Stimulated activated CD4-positive, alpha-beta T cell treated with anti-CD3 and anti-CD28 coated beads, Interleukin-4, amount 100 ng/mL, for 48 hours (primary cell): Measurements from ENCODE around the gene NR6A1.

Experiments
- DNase-seq, 2 donors: peaks; one replicate each; pipeline ENCODE4 v3.0.0-alpha.2; 2020; ENCODE audit warnings: low read depth in 2 of 2

Gene NR6A1

DNA sequence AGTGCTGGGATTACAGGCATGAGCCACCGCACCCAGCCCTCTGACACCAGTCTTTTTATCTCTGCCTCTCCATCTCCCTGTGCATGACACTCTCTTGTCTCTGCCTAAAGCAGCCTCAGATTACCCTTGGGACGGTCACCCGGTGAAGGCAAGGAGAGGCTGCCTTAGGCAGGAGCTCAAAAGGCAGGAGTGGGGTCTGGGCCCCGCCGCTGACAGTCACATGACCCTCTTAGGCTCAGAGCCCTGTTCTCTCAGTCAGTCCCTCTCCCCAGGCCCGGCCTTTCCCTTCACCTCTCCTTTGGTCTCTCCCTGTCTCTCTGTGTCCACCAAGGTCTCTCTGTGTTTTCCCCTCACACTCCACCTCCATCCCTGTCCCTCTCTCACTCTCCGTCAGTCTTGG lies 298.3 kb downstream of the NR6A1 start:
- DNase-seq = no peak

DNA sequence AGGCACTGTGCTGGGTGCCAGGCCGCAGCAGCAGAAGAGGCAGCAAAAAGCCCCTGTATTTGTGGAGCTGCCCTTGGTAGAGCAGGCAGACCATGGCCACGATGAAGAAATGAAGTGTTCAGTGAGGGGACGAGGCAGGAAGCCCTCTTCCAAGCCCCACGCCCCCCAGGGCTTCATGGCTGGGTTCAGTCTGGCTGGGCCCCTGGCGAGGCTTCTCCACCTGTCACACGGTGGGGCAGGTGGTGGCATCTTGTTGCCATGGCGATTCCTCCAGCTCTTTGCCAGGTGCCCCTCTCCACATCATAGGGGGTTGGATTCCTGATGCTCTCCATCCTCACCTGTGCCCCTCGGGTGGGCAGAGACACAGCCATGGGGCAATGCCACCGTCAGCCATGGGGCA lies 299.4 kb downstream of the NR6A1 start:
- DNase-seq = no peak

DNA sequence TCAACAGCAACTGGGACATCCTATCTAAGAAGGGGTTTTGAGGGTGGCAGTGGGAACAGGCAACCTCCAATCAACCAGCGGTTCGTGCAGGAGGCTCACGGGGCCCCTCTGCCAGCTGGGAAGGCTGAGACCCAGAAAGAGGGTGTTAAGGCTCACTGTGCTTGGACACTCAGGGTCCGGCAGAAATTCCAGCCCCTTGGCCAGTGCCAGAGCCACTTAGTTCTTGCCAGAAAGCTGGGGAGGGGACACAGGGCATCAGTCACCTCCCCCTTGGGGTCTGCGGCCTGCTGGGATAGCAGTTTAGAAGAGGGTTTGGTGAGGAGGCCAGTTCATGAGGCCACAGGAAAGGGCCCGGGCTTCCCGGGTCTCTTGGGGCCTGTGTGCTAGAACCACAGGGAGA lies 300.4 kb downstream of the NR6A1 start:
- no peak for DNase-seq

DNA sequence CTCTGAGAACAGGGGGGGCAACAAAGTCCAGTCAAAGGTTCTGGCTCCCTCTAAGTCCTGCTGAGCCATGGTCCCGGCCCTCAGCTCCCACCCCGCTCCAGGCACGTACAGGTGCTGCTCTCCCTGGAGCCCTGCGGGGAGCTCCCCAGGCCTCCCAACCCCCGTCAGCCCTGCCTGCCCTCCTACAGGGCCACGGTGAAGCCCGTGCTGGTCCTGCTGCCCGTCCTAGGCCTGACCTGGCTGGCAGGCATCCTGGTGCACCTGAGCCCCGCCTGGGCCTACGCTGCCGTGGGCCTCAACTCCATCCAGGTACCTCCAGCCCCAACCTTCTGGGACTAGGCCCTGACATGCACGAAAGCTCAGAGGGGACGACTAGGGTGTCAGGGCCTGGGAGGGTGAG lies 300.8 kb downstream of the NR6A1 start:
- DNase-seq = no peak

DNA sequence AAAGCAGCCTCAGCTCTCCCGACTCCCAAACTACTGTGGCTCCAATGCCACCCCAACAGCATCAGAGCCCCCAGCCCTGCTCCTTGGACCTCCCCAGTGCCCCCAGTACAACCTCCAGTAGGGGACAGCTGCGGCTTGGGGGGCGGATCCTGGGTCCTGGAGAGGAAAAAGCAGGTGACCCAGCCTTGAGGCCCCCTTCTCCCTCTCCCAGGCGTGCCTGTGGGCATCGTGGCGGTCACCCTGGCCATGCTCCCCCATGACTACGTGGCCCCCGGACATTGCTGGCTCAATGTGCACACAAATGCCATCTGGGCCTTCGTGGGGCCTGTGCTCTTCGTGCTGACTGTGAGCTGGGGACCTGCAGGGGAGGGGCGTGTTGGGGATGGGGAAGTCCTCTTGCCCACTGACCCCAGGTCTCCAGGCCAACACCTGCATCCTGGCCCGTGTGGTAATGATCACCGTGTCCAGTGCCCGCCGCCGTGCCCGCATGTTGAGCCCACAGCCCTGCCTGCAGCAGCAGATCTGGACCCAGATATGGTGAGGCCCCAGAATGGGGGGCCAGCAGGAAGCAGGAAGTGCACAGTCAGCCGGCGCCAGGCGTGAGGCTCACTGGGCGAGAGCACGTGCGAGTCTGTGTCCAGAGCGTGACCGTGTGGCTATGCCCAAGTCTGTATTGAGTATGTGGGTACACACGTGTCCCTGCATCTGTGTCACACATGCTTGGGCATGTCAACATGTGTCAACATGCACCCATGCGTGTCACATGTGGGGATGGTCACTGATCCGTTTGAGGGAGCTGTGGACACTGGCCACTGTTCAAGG lies 301.9 kb downstream of the NR6A1 start:
- DNase-seq = no peak

DNA sequence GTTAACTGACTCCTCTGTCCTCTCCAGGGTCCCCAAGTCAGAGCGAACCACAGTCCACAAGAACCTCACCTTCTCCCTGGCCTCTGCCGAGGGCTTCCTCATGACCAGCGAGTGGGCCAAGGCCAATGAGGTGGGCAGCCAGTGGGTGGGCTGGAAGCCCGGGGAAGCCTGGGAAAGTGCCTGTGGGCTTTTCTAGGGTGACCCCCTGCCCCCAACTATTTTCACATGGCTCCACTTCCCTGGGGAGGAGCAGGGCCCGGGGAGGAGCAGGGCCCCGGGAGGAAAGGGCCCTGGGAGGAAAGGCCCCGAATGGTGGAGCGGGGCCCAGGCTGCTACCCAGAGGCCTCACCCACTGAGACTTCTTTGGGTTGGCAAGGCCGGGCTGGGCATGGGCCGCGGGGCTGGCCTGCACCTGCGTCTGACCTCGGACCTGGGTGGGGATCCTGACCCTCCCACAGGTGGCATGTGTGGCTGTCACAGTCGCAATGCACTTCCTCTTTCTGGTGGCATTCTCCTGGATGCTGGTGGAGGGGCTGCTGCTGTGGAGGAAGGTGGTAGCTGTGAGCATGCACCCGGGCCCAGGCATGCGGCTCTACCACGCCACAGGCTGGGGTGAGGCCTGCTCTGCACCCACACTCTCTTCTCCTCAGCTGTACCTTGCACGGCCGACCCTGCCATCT lies 302.9 kb downstream of the NR6A1 start:
- no peak for DNase-seq

DNA sequence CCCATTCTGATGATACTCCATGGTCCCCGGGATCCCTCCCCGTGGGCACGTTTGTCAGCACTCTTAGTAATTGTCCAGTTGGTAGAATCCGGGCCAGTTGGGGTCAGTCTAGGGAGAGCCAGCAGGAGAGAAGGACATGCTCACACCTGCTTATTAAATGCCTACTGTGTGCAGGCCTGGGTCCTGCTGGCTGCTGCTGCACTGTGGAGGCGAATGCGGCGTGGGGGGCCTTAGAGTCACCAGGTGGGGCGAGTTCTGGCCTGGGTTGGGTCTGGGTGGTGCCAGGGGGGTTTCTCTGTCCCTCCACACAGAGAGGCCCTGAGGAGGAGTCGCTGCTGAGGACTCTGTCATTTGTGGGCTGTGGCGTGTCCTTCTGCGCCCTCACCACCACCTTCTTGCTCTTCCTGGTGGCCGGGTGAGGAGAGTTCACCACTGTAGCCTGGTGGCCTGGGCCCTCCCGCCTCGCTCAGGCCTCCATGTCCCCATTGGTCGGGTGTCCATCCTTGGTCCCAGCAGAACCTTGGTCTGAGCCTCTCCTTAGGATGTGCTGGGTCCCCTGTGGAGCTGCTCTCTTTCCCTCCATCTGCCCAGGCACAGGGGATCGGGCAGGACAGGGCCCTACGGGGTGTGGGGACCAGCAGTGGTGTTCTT lies 303.6 kb downstream of the NR6A1 start:
- no peak for DNase-seq
